ENCODE results near the gene CTBP1.

The CTBP1 gene

GRCh38 chr4:1182313-1182712 is 66.6 kb downstream of the CTBP1 start:
- no peaks in the 10 kb centered on the region for H3K79me2 ChIP-seq (ENCODE audit: low read length)
- TF ChIP-seq CTCF (IDR thresholded peaks at IDR 0.05; ENCODE audit: low read depth, low read length), result no peak
- TF ChIP-seq EZH2phosphoT487 (IDR thresholded peaks at IDR 0.05; ENCODE audit: low read depth), result no peak
- no peak overlapping the region for H3K4me2 ChIP-seq (ENCODE audit: low read length)
- H3K4me1 ChIP-seq (ENCODE audit: low read length), result peaks cover 7% of the 10 kb centered on the region; the same call in 1 of the 2 replicates
- no peak overlapping the region for H3K27ac ChIP-seq (ENCODE audit: low read length)
- H3K27me3 ChIP-seq (ENCODE audit: low read depth, low read length), result peaks cover 20% of the 10 kb centered on the region; the same call in 1 of the 2 replicates
- no peak overlapping the region for H2AFZ ChIP-seq (ENCODE audit: low read depth, low read length)
- H3K9ac ChIP-seq (ENCODE audit: low read length), result no peak overlapping the region
- no peaks in the 10 kb centered on the region for H3K36me3 ChIP-seq (replicated peaks; ENCODE audit: low read depth, low read length)
- no peak overlapping the region for H3K4me3 ChIP-seq (ENCODE audit: low read length)
- no peaks in the 10 kb centered on the region for H4K20me1 ChIP-seq (ENCODE audit: insufficient read depth, low read length)
- H3K9me3 ChIP-seq (ENCODE audit: insufficient read depth, low read length), result peaks cover 24% of the 10 kb centered on the region

- H4K20me1 ChIP-seq (ENCODE audit: insufficient read depth, low read length), result no peaks in the 10 kb centered on the region
- H3K9ac ChIP-seq (ENCODE audit: low read length), result no peak overlapping the region
- no peaks in the 10 kb centered on the region for H3K36me3 ChIP-seq (replicated peaks; ENCODE audit: low read depth, low read length)
- H3K4me2 ChIP-seq (ENCODE audit: low read length), result no peak overlapping the region
- H3K9me3 ChIP-seq (ENCODE audit: insufficient read depth, low read length), result peaks cover 24% of the 10 kb centered on the region
- peaks cover 7% of the 10 kb centered on the region; the same call in 1 of the 2 replicates for H3K4me1 ChIP-seq (ENCODE audit: low read length)
- H3K27me3 ChIP-seq (ENCODE audit: low read depth, low read length), result peaks cover 20% of the 10 kb centered on the region; the same call in 1 of the 2 replicates
- H3K79me2 ChIP-seq (ENCODE audit: low read length), result no peaks in the 10 kb centered on the region
- H3K27ac ChIP-seq (ENCODE audit: low read length), result no peak overlapping the region
- H2AFZ ChIP-seq (ENCODE audit: low read depth, low read length), result no peak overlapping the region
- TF ChIP-seq EZH2phosphoT487 (IDR thresholded peaks at IDR 0.05; ENCODE audit: low read depth) (no peak), CTCF (IDR thresholded peaks at IDR 0.05; ENCODE audit: low read depth, low read length) (no peak)
- no peak overlapping the region for H3K4me3 ChIP-seq (ENCODE audit: low read length)
These were observed 68.3 kb downstream of the CTBP1 start for GRCh38 chr4:1180663-1181062.

- peaks cover 7% of the 10 kb centered on the region; the same call in 1 of the 2 replicates for H3K4me1 ChIP-seq (ENCODE audit: low read length)
- peaks cover 24% of the 10 kb centered on the region for H3K9me3 ChIP-seq (ENCODE audit: insufficient read depth, low read length)
- no peaks in the 10 kb centered on the region for H3K79me2 ChIP-seq (ENCODE audit: low read length)
- no peak overlapping the region for H3K9ac ChIP-seq (ENCODE audit: low read length)
- H3K4me2 ChIP-seq (ENCODE audit: low read length), result no peak overlapping the region
- no peak overlapping the region for H2AFZ ChIP-seq (ENCODE audit: low read depth, low read length)
- H4K20me1 ChIP-seq (ENCODE audit: insufficient read depth, low read length), result no peaks in the 10 kb centered on the region
- H3K4me3 ChIP-seq (ENCODE audit: low read length), result no peak overlapping the region
- H3K36me3 ChIP-seq (replicated peaks; ENCODE audit: low read depth, low read length), result no peaks in the 10 kb centered on the region
- TF ChIP-seq EZH2phosphoT487 (IDR thresholded peaks at IDR 0.05; ENCODE audit: low read depth) (no peak), CTCF (IDR thresholded peaks at IDR 0.05; ENCODE audit: low read depth, low read length) (no peak)
- H3K27me3 ChIP-seq (ENCODE audit: low read depth, low read length), result peaks cover 20% of the 10 kb centered on the region; the same call in 1 of the 2 replicates
- H3K27ac ChIP-seq (ENCODE audit: low read length), result no peak overlapping the region
These were observed 69.0 kb downstream of the CTBP1 start for GRCh38 chr4:1179976-1180375.

GRCh38 chr4:1179089-1179441 is 69.9 kb downstream of the CTBP1 start:
- Histone ChIP-seq H3K4me1 (ENCODE audit: low read length) (peaks cover 2% of the 10 kb centered on the region; the same call in 1 of the 2 replicates), H3K9ac (ENCODE audit: low read length) (no peak overlapping the region), H4K20me1 (ENCODE audit: insufficient read depth, low read length) (no peaks in the 10 kb centered on the region), H3K4me3 (ENCODE audit: low read length) (no peak overlapping the region), H3K27ac (ENCODE audit: low read length) (no peak overlapping the region), H3K36me3 (replicated peaks; ENCODE audit: low read depth, low read length) (no peaks in the 10 kb centered on the region), H3K27me3 (ENCODE audit: low read depth, low read length) (peaks cover 20% of the 10 kb centered on the region; the same call in 1 of the 2 replicates), H3K79me2 (ENCODE audit: low read length) (no peaks in the 10 kb centered on the region), H3K9me3 (ENCODE audit: insufficient read depth, low read length) (peaks cover 24% of the 10 kb centered on the region), H3K4me2 (ENCODE audit: low read length) (no peak overlapping the region), H2AFZ (ENCODE audit: low read depth, low read length) (no peak overlapping the region)
- TF ChIP-seq CTCF (IDR thresholded peaks at IDR 0.05; ENCODE audit: low read depth, low read length) (no peak), EZH2phosphoT487 (IDR thresholded peaks at IDR 0.05; ENCODE audit: low read depth) (no peak)
